Kidney epithelial cell (primary cell): Measurements from ENCODE around the gene KRT34. TPM values are rescaled to one million over a fixed set of nuclear protein-coding genes. Genes with fewer than 3 reads are reported as not detected.

Source experiments
- DNase-seq: peaks from one replicate; pipeline ENCODE4 v3.0.0-alpha.2; 2010; ENCODE audit warnings: low read depth
- H3K27me3 ChIP-seq: 2 replicates; pipeline ENCODE4 v1.6.0; 2011; ENCODE audit warnings: low read length; ENCODE audit not compliant: control insufficient read depth, insufficient read depth
- H3K36me3 ChIP-seq: 2 replicates; pipeline ENCODE4 v1.5.1; 2011; ENCODE audit warnings: low read length; ENCODE audit not compliant: control insufficient read depth, insufficient read depth
- H3K4me3 ChIP-seq: 2 replicates; pipeline ENCODE4 v1.5.1; 2011; ENCODE audit warnings: low read depth, mild to moderate bottlenecking, control low read depth, low read length
- total RNA-seq: library from RNA; depleted of rRNA; stranded (reverse); fragments of >200 nt; gene quantifications from 2 replicates; pipeline ENCODE4 v1.2.3, GENCODE V29; 2015
- TF ChIP-seq, protein P1 (sequence below): IDR thresholded peaks from 2 replicates; pipeline ENCODE4 v1.5.1; 2011; ENCODE audit warnings: mild to moderate bottlenecking, moderate library complexity, low read length, control low read depth, inconsistent platforms; ENCODE audit not compliant: insufficient read depth, poor library complexity, severe bottlenecking

Gene KRT34
- total RNA-seq, 1 donor from 2014 or later = 5.5 TPM

DNA sequence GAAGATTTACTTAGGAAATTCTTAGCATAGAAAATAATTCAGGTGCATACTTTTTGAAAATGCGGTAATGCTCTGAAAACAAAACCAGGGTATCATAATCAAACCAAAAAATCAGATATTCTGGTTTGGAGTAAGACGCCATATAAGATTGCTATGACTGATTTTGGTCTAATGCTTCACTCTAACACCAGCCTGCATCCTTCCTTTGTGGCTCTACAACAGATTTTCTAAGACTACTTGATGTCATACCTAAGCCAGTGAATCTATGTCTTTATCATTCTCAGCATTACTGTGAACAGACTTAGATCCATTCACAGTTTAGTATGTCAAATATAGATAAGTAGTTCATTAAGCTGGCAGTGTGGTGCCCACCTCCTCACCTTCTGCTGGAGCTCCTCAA, 13.1 kb downstream of the KRT34 start:
- Histone ChIP-seq H3K36me3 (no peaks in the 10 kb centered on the region), H3K27me3 (no peaks in the 10 kb centered on the region), H3K4me3 (no peak overlapping the region)
- DNase-seq = no peak
- TF ChIP-seq, protein P1, sequence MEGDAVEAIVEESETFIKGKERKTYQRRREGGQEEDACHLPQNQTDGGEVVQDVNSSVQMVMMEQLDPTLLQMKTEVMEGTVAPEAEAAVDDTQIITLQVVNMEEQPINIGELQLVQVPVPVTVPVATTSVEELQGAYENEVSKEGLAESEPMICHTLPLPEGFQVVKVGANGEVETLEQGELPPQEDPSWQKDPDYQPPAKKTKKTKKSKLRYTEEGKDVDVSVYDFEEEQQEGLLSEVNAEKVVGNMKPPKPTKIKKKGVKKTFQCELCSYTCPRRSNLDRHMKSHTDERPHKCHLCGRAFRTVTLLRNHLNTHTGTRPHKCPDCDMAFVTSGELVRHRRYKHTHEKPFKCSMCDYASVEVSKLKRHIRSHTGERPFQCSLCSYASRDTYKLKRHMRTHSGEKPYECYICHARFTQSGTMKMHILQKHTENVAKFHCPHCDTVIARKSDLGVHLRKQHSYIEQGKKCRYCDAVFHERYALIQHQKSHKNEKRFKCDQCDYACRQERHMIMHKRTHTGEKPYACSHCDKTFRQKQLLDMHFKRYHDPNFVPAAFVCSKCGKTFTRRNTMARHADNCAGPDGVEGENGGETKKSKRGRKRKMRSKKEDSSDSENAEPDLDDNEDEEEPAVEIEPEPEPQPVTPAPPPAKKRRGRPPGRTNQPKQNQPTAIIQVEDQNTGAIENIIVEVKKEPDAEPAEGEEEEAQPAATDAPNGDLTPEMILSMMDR = no peak

DNA sequence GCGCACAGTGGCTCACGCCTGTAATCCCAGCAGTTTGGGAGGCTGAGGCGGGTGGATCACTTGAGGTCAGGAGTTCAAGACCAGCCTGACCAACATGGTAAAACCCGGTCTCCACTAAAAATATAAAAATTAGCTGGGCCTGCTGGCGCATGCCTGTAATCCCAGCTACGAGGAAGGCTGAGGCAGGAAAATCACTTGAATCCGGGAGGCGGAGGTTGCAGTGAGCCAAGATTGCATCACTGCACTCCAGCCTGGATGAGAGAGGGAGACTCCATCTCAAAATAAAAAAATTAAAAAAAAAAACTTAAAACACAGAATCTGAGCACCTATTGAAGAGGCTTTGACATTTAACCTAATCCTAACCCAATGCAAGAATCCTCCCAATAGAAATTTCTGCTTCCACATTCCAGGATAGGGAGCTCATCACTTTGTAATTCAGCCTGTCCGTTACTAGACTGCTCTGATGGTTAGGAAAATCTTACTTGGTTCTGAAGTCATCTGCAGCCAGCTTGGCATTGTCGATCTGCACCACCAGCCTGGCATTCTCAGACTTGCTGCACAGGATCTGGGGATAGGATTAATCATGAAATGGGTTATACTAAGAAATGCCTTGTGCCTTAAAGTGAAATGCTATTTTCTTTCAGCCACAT, 14.6 kb downstream of the KRT34 start:
- H3K27me3 ChIP-seq = no peaks in the 10 kb centered on the region
- H3K36me3 ChIP-seq = no peaks in the 10 kb centered on the region
- no peak overlapping the region for H3K4me3 ChIP-seq
- DNase-seq = peak; percentile 58
- TF ChIP-seq, protein P1 = no peak

DNA sequence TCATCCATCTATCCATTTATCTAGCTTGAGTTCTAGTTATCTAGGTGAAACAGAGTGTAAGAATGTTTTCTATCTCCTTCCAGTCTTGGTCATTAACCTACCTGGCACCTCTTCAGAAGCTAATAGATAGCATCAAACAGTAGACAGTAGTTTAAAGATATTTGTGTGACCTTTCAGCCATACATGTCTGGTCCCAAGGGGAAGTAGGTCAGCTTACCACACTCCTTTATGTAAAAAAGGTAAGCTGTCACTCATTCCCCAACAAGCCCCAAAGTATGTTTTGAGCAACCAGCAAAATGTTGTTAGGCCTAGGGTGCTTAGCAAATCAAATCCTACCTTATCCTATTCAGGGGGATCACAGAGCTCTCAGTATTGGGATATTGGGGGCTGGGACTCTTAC, 16.0 kb downstream of the KRT34 start:
- no peak for DNase-seq
- TF ChIP-seq, protein P1 = no peak
- Histone ChIP-seq H3K4me3 (no peak overlapping the region), H3K27me3 (no peaks in the 10 kb centered on the region), H3K36me3 (no peaks in the 10 kb centered on the region)

DNA sequence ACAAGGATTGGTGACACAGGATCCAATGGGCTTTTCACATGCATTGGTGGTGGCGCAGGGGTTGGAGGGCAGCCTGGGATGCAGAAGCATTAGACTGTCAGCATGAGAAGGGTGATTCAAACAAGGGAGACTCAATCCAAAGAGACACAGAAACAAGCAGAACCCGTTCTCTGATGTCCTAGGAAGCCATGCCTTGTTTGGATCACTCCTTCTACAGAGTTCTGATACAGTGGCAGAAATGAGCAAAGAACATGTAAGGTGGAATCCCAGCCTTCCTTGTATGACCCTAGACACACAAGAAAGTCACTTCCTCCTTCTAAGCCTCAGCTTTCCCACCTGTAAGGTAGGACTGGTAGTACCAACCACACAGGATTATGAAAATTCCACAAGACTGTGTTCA, 18.2 kb downstream of the KRT34 start:
- H3K4me3 ChIP-seq = no peak overlapping the region
- no peaks in the 10 kb centered on the region for H3K27me3 ChIP-seq
- H3K36me3 ChIP-seq = no peaks in the 10 kb centered on the region
- no peak for DNase-seq
- TF ChIP-seq, protein P1 = no peak

DNA sequence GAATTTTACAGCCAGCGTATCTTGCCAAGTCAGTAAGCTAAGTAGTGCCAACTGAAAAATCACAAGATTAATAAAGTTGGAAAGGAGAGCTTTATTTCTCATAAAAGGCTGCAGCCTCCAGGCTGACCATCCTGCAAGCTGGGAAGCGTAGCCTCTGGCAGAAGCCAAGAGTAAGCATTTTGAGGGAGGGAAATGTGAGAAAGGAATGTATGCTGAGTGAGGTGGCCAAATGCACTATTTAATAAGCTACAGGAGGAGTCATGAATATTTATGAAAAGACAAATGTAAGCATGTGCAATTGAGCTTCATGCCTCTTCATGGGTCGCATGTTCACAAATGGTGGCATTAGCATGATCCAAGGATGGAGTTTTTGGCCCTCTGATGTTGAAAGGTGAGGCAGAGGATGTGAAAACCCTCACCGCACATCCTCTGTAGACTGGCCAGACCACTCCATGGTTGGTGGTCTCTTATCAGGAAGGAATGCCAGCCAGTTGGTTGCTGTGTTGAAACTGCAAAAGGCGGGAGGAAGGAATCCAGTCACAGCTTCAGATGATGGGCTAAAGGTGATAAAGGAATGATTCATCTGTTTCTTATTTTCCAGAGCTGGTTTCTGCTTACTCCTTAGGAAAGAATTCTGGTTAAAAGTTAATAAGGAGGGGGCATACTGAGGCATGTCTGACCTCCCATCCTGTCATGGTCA, 21.7 kb downstream of the KRT34 start:
- Histone ChIP-seq H3K27me3 (no peaks in the 10 kb centered on the region), H3K4me3 (no peak overlapping the region), H3K36me3 (no peaks in the 10 kb centered on the region)
- peak; percentile 79 for DNase-seq
- TF ChIP-seq, protein P1 = no peak
